SK-N-SH (cell line): ENCODE data around the gene CDH22.

Experiments
- CTCF ChIP-seq: fragments of 200-600 bp; sonication (generic); IDR thresholded peaks from 2 replicates; pipeline ENCODE4 v1.6.1; 2017; ENCODE audit warnings: antibody characterized with exemption, mild to moderate bottlenecking, moderate library complexity
- EP300 ChIP-seq, 2 experiments: IDR thresholded peaks; 2 replicates each; pipeline versions ENCODE4 v1.4.0 to v1.6.1; 2012; ENCODE audit warnings: borderline replicate concordance in 1 of 2, low read depth in 1 of 2, low read length in 1 of 2
- EZH2phosphoT487 ChIP-seq: fragments of 200-600 bp; sonication (generic); IDR thresholded peaks from 2 replicates; pipeline ENCODE4 v1.6.1; 2017; ENCODE audit warnings: low read depth, mixed run types, mild to moderate bottlenecking, antibody characterized with exemption, moderate library complexity, borderline replicate concordance
- RAD21 ChIP-seq: IDR thresholded peaks from 2 replicates; pipeline ENCODE4 v1.6.1; 2012; ENCODE audit warnings: mild to moderate bottlenecking, low read length
- RCOR1 ChIP-seq: fragments of 150-350 bp; IDR thresholded peaks from 2 replicates; pipeline ENCODE4 v1.6.1; 2017; ENCODE audit warnings: antibody characterized with exemption, low read length
- RFX5 ChIP-seq: IDR thresholded peaks from 2 replicates; pipeline ENCODE4 v1.6.1; 2012; ENCODE audit warnings: mild to moderate bottlenecking, improper control_type of control experiment, low read length
- TAF1 ChIP-seq: IDR thresholded peaks from 2 replicates; pipeline ENCODE4 v1.6.1; 2012; ENCODE audit warnings: low read depth, mild to moderate bottlenecking, low read length, moderate library complexity, borderline replicate concordance
- TEAD4 ChIP-seq: IDR thresholded peaks from 2 replicates; pipeline ENCODE4 v1.4.0; 2012; ENCODE audit warnings: mild to moderate bottlenecking, borderline replicate concordance; ENCODE audit not compliant: insufficient read depth
- USF1 ChIP-seq: IDR thresholded peaks from 2 replicates; pipeline ENCODE4 v1.4.0; 2012; ENCODE audit warnings: low read depth, borderline replicate concordance

- TF ChIP-seq USF1 (no peak), CTCF (no peak), EP300 (IDR thresholded peaks at IDR 0.05; ENCODE audit: borderline replicate concordance in 1 of 2, low read depth in 1 of 2, low read length in 1 of 2) (no peak), EZH2phosphoT487 (no peak), TEAD4 (no peak), TAF1 (no peak), RFX5 (no peak), RCOR1 (no peak), RAD21 (no peak)
These were observed 113.9 kb downstream of the CDH22 start for GRCh38 chr20:46194409-46194808.
